ENCODE results near the gene ABLIM3.

- no peak for TF ChIP-seq TAF1 (IDR thresholded peaks at IDR 0.05; ENCODE audit: borderline replicate concordance, insufficient read depth, low read length)
- TF ChIP-seq REST (IDR thresholded peaks at IDR 0.05; ENCODE audit: insufficient read depth in 1 of 2, low read depth in 2 of 2, low read length in 2 of 2): no peak
Observed at GRCh38 chr5:149264439-149265067, 123.3 kb downstream of the ABLIM3 start.
